ENCODE data around the gene DHRS4.

Gene DHRS4

GRCh38 chr14:23953464-23954278 lies at the start of gene DHRS4:
Gene DHRS4, plus strand, starts transcription at chr14:23953770. Its CDS starts 19 bp downstream, at chr14:23953789.
- peak; percentile 84 for DNase-seq

GRCh38 chr14:23910101-23910875 lies 43.3 kb upstream of the DHRS4 start:
- DNase-seq, result no peak

- DNase-seq, result no peak
These were observed 42.7 kb upstream of the DHRS4 start for GRCh38 chr14:23910876-23911210.

- DNase-seq, result no peak
These were observed 38.0 kb upstream of the DHRS4 start for GRCh38 chr14:23915559-23915958.

GRCh38 chr14:23916004-23916403 lies 37.6 kb upstream of the DHRS4 start:
- DNase-seq, result no peak

- no peak for DNase-seq
These were observed 37.1 kb upstream of the DHRS4 start for GRCh38 chr14:23916446-23916845.

GRCh38 chr14:23922545-23922944 lies 31.0 kb upstream of the DHRS4 start:
- DNase-seq, result no peak

GRCh38 chr14:23925523-23926075 lies 28.0 kb upstream of the DHRS4 start:
- no peak for DNase-seq

GRCh38 chr14:23926543-23926942 lies 27.0 kb upstream of the DHRS4 start:
- DNase-seq, result no peak

GRCh38 chr14:23929136-23929535 lies 24.4 kb upstream of the DHRS4 start:
- DNase-seq, result no peak

- peak; percentile 39 for DNase-seq
These were observed 23.7 kb upstream of the DHRS4 start for GRCh38 chr14:23929822-23930294.

GRCh38 chr14:23930742-23931141 lies 22.8 kb upstream of the DHRS4 start:
- no peak for DNase-seq

- DNase-seq, result no peak
These were observed 21.8 kb upstream of the DHRS4 start for GRCh38 chr14:23931721-23932289.

GRCh38 chr14:23932639-23933038 lies 20.9 kb upstream of the DHRS4 start:
- no peak for DNase-seq

GRCh38 chr14:23933108-23933741 lies 20.3 kb upstream of the DHRS4 start:
- no peak for DNase-seq

GRCh38 chr14:23933742-23934128 lies 19.8 kb upstream of the DHRS4 start:
- DNase-seq, result no peak

GRCh38 chr14:23935158-23935557 lies 18.4 kb upstream of the DHRS4 start:
- no peak for DNase-seq

GRCh38 chr14:23936084-23936829 lies 17.3 kb upstream of the DHRS4 start:
- DNase-seq, result no peak

- DNase-seq, result no peak
These were observed 16.4 kb upstream of the DHRS4 start for GRCh38 chr14:23937203-23937602.

- no peak for DNase-seq
These were observed 14.7 kb upstream of the DHRS4 start for GRCh38 chr14:23938823-23939222.

- no peak for DNase-seq
These were observed 13.8 kb upstream of the DHRS4 start for GRCh38 chr14:23939607-23940326.

GRCh38 chr14:23941230-23941629 lies 12.3 kb upstream of the DHRS4 start:
- DNase-seq, result no peak
